ENCODE data around the gene ANKRD33B. TPM values are rescaled to one million over a fixed set of nuclear protein-coding genes. Genes with fewer than 3 reads are reported as not detected.
"Not testable (repeated sequence)": the region's sequence is repeated elsewhere in the genome, so short reads cannot be mapped to it uniquely, and the experiment has no call there.

Gene ANKRD33B
- total and polyA plus RNA-seq, 2 of the 13 experiments (the other 11 are each of a cell fraction or from before 2014, with no cell fraction given) = 0.02 TPM; not detected in 1

GRCh38 chr5:10607666-10608073 lies 43.8 kb downstream of the ANKRD33B start:
- Histone ChIP-seq H3K9ac (ENCODE audit: insufficient read depth, low read depth, low read length) (no peak overlapping the region), H3K4me1 (ENCODE audit: insufficient read depth, low read length) (no peaks in the 10 kb centered on the region), H3K27ac (ENCODE audit: extremely low read length, insufficient read depth, low read length) (no peak overlapping the region), H2AFZ (ENCODE audit: low read length) (no peak overlapping the region), H3K4me3 (replicated peaks in 1 of 3; ENCODE audit: insufficient read depth in 1 of 3, low read depth in 2 of 3, low read length in 3 of 3) (no peak overlapping the region), H3K36me3 (replicated peaks in 1 of 2; ENCODE audit: control insufficient read depth in 1 of 2, insufficient read depth in 2 of 2, low read length in 2 of 2) (no peaks in the 10 kb centered on the region), H3K9me3 (ENCODE audit: low read length) (no peaks in the 10 kb centered on the region), H3K4me2 (ENCODE audit: low read depth, low read length) (no peak overlapping the region), H4K20me1 (ENCODE audit: insufficient read depth, low read length) (no peaks in the 10 kb centered on the region), H3K27me3 (ENCODE audit: control insufficient read depth in 1 of 2, insufficient read depth in 2 of 2, low read length in 2 of 2) (no peaks in the 10 kb centered on the region; a peak in 1 of 5 replicates), H3K79me2 (ENCODE audit: insufficient read depth, low read length) (no peaks in the 10 kb centered on the region)
- ChIA-PET POLR2A (no interaction called here), CTCF (ENCODE audit: low intra/inter-chr PET ratio, low total read pairs) (no interaction called here)
- no TSS peak for BruUV-seq (replicated peaks)
- 8% methylated on average over 5 of the region's 5 CpGs for WGBS (ENCODE audit: low lambda C conversion rate)
- intact Hi-C loops (cut with micrococcal nuclease; ENCODE audit: unreplicated experiment) (no loop called here), in situ Hi-C loops (cut with HindIII; ENCODE audit: extremely low pct_ligation_motif_present, low pct_unique_long_range_greater_than_20kb) (no loop called here)
- no peak for ATAC-seq
- no peak for FAIRE-seq
- DNase-seq (ENCODE audit: low spot score) = no peak
- no peak for TF ChIP-seq ZKSCAN5 (CRISPR knock-in tag; IDR thresholded peaks at IDR 0.05)
- no peak for TF ChIP-seq ZNF530 (CRISPR knock-in tag; IDR thresholded peaks at IDR 0.05; ENCODE audit: low read depth)

- H3K9ac ChIP-seq (ENCODE audit: insufficient read depth, low read depth, low read length); ATAC-seq; H3K9me3 ChIP-seq (ENCODE audit: low read length); H3K4me2 ChIP-seq (ENCODE audit: low read depth, low read length); H3K79me2 ChIP-seq (ENCODE audit: insufficient read depth, low read length); H3K4me1 ChIP-seq (ENCODE audit: insufficient read depth, low read length); in situ Hi-C loops (cut with HindIII; ENCODE audit: extremely low pct_ligation_motif_present, low pct_unique_long_range_greater_than_20kb); FAIRE-seq; H3K27ac ChIP-seq (ENCODE audit: extremely low read length, insufficient read depth, low read length); DNase-seq (ENCODE audit: low spot score); H2AFZ ChIP-seq (ENCODE audit: low read length); H3K4me3 ChIP-seq (replicated peaks in 1 of 3; ENCODE audit: insufficient read depth in 1 of 3, low read depth in 2 of 3, low read length in 3 of 3); POLR2A ChIA-PET; BruUV-seq (replicated peaks); H3K36me3 ChIP-seq (replicated peaks in 1 of 2; ENCODE audit: control insufficient read depth in 1 of 2, insufficient read depth in 2 of 2, low read length in 2 of 2); H3K27me3 ChIP-seq (ENCODE audit: control insufficient read depth in 1 of 2, insufficient read depth in 2 of 2, low read length in 2 of 2); intact Hi-C loops (cut with micrococcal nuclease; ENCODE audit: unreplicated experiment); CTCF ChIA-PET (ENCODE audit: low intra/inter-chr PET ratio, low total read pairs); H4K20me1 ChIP-seq (ENCODE audit: insufficient read depth, low read length): not testable (repeated sequence)
- WGBS (ENCODE audit: low lambda C conversion rate) = 53% methylated on average over 9 of the region's 9 CpGs
These were observed 44.2 kb downstream of the ANKRD33B start for GRCh38 chr5:10608081-10608480.

- Histone ChIP-seq H4K20me1 (ENCODE audit: insufficient read depth, low read length) (no peaks in the 10 kb centered on the region), H3K27me3 (ENCODE audit: control insufficient read depth in 1 of 2, insufficient read depth in 2 of 2, low read length in 2 of 2) (no peaks in the 10 kb centered on the region; a peak in 1 of 5 replicates), H3K4me3 (replicated peaks in 1 of 3; ENCODE audit: insufficient read depth in 1 of 3, low read depth in 2 of 3, low read length in 3 of 3) (no peak overlapping the region), H3K27ac (ENCODE audit: extremely low read length, insufficient read depth, low read length) (no peak overlapping the region), H3K9me3 (ENCODE audit: low read length) (no peaks in the 10 kb centered on the region), H3K79me2 (ENCODE audit: insufficient read depth, low read length) (no peaks in the 10 kb centered on the region), H2AFZ (ENCODE audit: low read length) (no peak overlapping the region), H3K36me3 (replicated peaks in 1 of 2; ENCODE audit: control insufficient read depth in 1 of 2, insufficient read depth in 2 of 2, low read length in 2 of 2) (no peaks in the 10 kb centered on the region), H3K4me2 (ENCODE audit: low read depth, low read length) (no peak overlapping the region), H3K4me1 (ENCODE audit: insufficient read depth, low read length) (no peaks in the 10 kb centered on the region), H3K9ac (ENCODE audit: insufficient read depth, low read depth, low read length) (no peak overlapping the region)
- intact Hi-C loops (cut with micrococcal nuclease; ENCODE audit: unreplicated experiment) (no loop called here), in situ Hi-C loops (cut with HindIII; ENCODE audit: extremely low pct_ligation_motif_present, low pct_unique_long_range_greater_than_20kb) (no loop called here)
- ATAC-seq = no peak
- ChIA-PET POLR2A (no interaction called here), CTCF (ENCODE audit: low intra/inter-chr PET ratio, low total read pairs) (no interaction called here)
- FAIRE-seq = no peak
- whole genome bisulfite sequencing (ENCODE audit: low lambda C conversion rate) = 24% methylated on average over 6 of the region's 6 CpGs
- DNase-seq (ENCODE audit: low spot score) = no peak
- BruUV-seq (replicated peaks) = no TSS peak
- TF ChIP-seq SIN3A (IDR thresholded peaks at IDR 0.05; ENCODE audit: borderline replicate concordance, low read depth, low read length) = no peak
- TF ChIP-seq ZNF329 (CRISPR knock-in tag; IDR thresholded peaks at IDR 0.05; ENCODE audit: low read depth) = no peak
- no peak for TF ChIP-seq PRDM10 (CRISPR knock-in tag; IDR thresholded peaks at IDR 0.05; ENCODE audit: low read depth)
- TF ChIP-seq PHB2 (IDR thresholded peaks at IDR 0.05; ENCODE audit: partially characterized antibody) = no peak
- no peak for TF ChIP-seq ZGPAT (CRISPR knock-in tag; IDR thresholded peaks at IDR 0.05)
These were observed 46.2 kb downstream of the ANKRD33B start for GRCh38 chr5:10610058-10610457.
